DOHH2 (cell line): ENCODE measurements around the gene SLC22A31.

Experiments
- EZH2phosphoT487 ChIP-seq: fragments of 200-600 bp; sonication (generic); IDR thresholded peaks from 2 replicates; pipeline ENCODE4 v1.6.1; 2017; ENCODE audit warnings: borderline replicate concordance, mild to moderate bottlenecking, antibody characterized with exemption, low read length, moderate library complexity, mixed read lengths
- TF ChIP-seq, protein P1 (sequence below): fragments of 200-600 bp; sonication (generic); IDR thresholded peaks from one replicate; pipeline ENCODE4 v1.5.1; 2014; ENCODE audit warnings: antibody characterized with exemption, mild to moderate bottlenecking, low read depth, low read length; ENCODE audit not compliant: poor library complexity, severe bottlenecking

DNA sequence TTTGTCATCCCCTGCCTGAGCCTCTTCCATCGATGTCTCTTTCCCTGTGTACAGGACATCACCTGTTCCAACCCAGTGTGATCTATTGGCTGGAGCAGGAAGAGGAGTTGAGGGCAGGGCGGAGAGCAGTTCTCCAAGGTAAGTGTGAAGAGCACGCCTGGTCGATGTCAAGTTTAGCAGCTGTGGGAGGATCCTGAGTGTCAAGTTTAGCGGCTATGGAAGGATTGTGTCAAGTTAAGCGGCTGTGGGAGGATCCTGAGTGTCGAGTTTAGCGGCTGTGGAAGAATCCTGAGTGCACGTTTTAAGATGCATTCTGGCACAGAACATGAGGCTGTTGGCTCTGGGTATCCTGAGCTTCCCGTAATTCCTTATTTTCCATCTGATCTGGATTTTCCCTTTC, 24.3 kb upstream of the SLC22A31 start:
- TF ChIP-seq, protein P1, sequence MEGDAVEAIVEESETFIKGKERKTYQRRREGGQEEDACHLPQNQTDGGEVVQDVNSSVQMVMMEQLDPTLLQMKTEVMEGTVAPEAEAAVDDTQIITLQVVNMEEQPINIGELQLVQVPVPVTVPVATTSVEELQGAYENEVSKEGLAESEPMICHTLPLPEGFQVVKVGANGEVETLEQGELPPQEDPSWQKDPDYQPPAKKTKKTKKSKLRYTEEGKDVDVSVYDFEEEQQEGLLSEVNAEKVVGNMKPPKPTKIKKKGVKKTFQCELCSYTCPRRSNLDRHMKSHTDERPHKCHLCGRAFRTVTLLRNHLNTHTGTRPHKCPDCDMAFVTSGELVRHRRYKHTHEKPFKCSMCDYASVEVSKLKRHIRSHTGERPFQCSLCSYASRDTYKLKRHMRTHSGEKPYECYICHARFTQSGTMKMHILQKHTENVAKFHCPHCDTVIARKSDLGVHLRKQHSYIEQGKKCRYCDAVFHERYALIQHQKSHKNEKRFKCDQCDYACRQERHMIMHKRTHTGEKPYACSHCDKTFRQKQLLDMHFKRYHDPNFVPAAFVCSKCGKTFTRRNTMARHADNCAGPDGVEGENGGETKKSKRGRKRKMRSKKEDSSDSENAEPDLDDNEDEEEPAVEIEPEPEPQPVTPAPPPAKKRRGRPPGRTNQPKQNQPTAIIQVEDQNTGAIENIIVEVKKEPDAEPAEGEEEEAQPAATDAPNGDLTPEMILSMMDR: no peak
- no peak for TF ChIP-seq EZH2phosphoT487
